OCI-LY1 (cell line): ENCODE results near the gene NCOA5.

Source experiments
- H2AFZ ChIP-seq: fragments of 200-600 bp; sonication (generic), shearing (Covaris generic); 2 replicates; pipeline ENCODE4 v1.6.0; 2014; ENCODE audit warnings: antibody characterized with exemption, mild to moderate bottlenecking, low read length
- H3F3A ChIP-seq: fragments of 200-600 bp; sonication (generic), shearing (Covaris generic); 2 replicates; pipeline ENCODE4 v1.6.0; 2014; ENCODE audit warnings: mild to moderate bottlenecking, antibody characterized with exemption, low read length, moderate library complexity; ENCODE audit not compliant: insufficient read depth
- H3K27ac ChIP-seq: fragments of 200-600 bp; sonication (generic); 2 replicates; pipeline ENCODE4 v1.5.1; 2014; ENCODE audit warnings: low read length, mixed run types, mild to moderate bottlenecking, low read depth; ENCODE audit not compliant: poor library complexity, severe bottlenecking
- H3K27me3 ChIP-seq: fragments of 200-600 bp; sonication (generic); 2 replicates; pipeline ENCODE4 v1.6.0; 2014; ENCODE audit warnings: antibody characterized with exemption, mild to moderate bottlenecking, low read length, moderate library complexity; ENCODE audit not compliant: insufficient read depth
- H3K36me3 ChIP-seq: fragments of 200-600 bp; sonication (generic); 2 replicates; pipeline ENCODE4 v1.6.1; 2014; ENCODE audit warnings: mild to moderate bottlenecking, antibody characterized with exemption, low read length, moderate library complexity, mixed read lengths; ENCODE audit not compliant: insufficient read depth
- H3K4me1 ChIP-seq: fragments of 200-600 bp; sonication (generic); 2 replicates; pipeline ENCODE4 v1.5.1; 2014; ENCODE audit warnings: mild to moderate bottlenecking, low read length, moderate library complexity; ENCODE audit not compliant: insufficient read depth, severe bottlenecking
- H3K4me2 ChIP-seq: fragments of 200-600 bp; sonication (generic), shearing (Covaris generic); 2 replicates; pipeline ENCODE4 v1.6.1; 2014; ENCODE audit warnings: low read length
- H3K4me3 ChIP-seq: fragments of 200-600 bp; sonication (generic); 2 replicates; pipeline ENCODE4 v1.5.1; 2014; ENCODE audit warnings: low read length, low read depth, mild to moderate bottlenecking, mixed read lengths; ENCODE audit not compliant: poor library complexity, severe bottlenecking
- H3K79me2 ChIP-seq: fragments of 200-600 bp; shearing (Covaris generic); 2 replicates; pipeline ENCODE4 v1.6.1; 2016; ENCODE audit warnings: mixed run types, low read length, mixed read lengths; ENCODE audit not compliant: insufficient read depth
- H3K9ac ChIP-seq: fragments of 200-600 bp; sonication (generic), shearing (Covaris generic); 2 replicates; pipeline ENCODE4 v1.6.1; 2014; ENCODE audit warnings: mild to moderate bottlenecking, low read length, mixed read lengths
- H3K9me2 ChIP-seq: fragments of 200-600 bp; sonication (generic), shearing (Covaris generic); 2 replicates; pipeline ENCODE4 v1.6.1; 2014; ENCODE audit warnings: low read depth, mild to moderate bottlenecking, low read length, mixed read lengths
- H3K9me3 ChIP-seq: fragments of 200-600 bp; shearing (Covaris generic); 2 replicates; pipeline ENCODE4 v1.6.1; 2014; ENCODE audit warnings: low read length, mixed read lengths
- H4K20me1 ChIP-seq: fragments of 200-600 bp; sonication (generic), shearing (Covaris generic); 2 replicates; pipeline ENCODE4 v1.6.0; 2016; ENCODE audit warnings: mild to moderate bottlenecking, low read length; ENCODE audit not compliant: insufficient read depth
- CTCF ChIP-seq: fragments of 200-600 bp; sonication (generic), shearing (Covaris generic); IDR thresholded peaks from 2 replicates; pipeline ENCODE4 v1.5.1; 2017; ENCODE audit warnings: mild to moderate bottlenecking, antibody characterized with exemption, low read length, moderate library complexity, mixed read lengths
- EZH2 ChIP-seq: fragments of 200-600 bp; sonication (generic), shearing (Covaris generic); IDR thresholded peaks from 2 replicates; pipeline ENCODE4 v1.8.0; 2017; ENCODE audit warnings: borderline replicate concordance, mixed run types, mild to moderate bottlenecking, antibody characterized with exemption, low read length, moderate library complexity, mixed read lengths

Gene NCOA5

GRCh38 chr20:46135856-46136633, 46.3 kb upstream of the NCOA5 start:
- Histone ChIP-seq H3K9ac (no peak overlapping the region), H3K79me2 (no peaks in the 10 kb centered on the region), H3K4me1 (no peaks in the 10 kb centered on the region), H3K4me2 (no peak overlapping the region), H3K9me2 (no peaks in the 10 kb centered on the region), H3K36me3 (no peaks in the 10 kb centered on the region), H3K9me3 (no peaks in the 10 kb centered on the region), H3K27ac (no peak overlapping the region), H3F3A (no peaks in the 10 kb centered on the region), H4K20me1 (no peaks in the 10 kb centered on the region), H3K4me3 (no peak overlapping the region), H3K27me3 (no peaks in the 10 kb centered on the region), H2AFZ (no peak overlapping the region)
- TF ChIP-seq EZH2 = no peak
- no peak for TF ChIP-seq CTCF

- H3K9me3 ChIP-seq = no peaks in the 10 kb centered on the region
- TF ChIP-seq EZH2 = no peak
- TF ChIP-seq CTCF = no peak
- H4K20me1 ChIP-seq = no peaks in the 10 kb centered on the region
- H3K4me3 ChIP-seq = no peak overlapping the region
- H3K27me3 ChIP-seq = no peaks in the 10 kb centered on the region
- H3K36me3 ChIP-seq = no peaks in the 10 kb centered on the region
- H3K4me2 ChIP-seq = no peak overlapping the region
- no peak overlapping the region for H2AFZ ChIP-seq
- H3K27ac ChIP-seq = no peak overlapping the region
- H3K79me2 ChIP-seq = no peaks in the 10 kb centered on the region
- H3F3A ChIP-seq = no peaks in the 10 kb centered on the region
- H3K9me2 ChIP-seq = no peaks in the 10 kb centered on the region
- H3K9ac ChIP-seq = no peak overlapping the region
- no peaks in the 10 kb centered on the region for H3K4me1 ChIP-seq
These were observed 45.0 kb upstream of the NCOA5 start for GRCh38 chr20:46134716-46135115.

- Histone ChIP-seq H3K9me2 (no peaks in the 10 kb centered on the region), H3K27ac (no peak overlapping the region), H3K27me3 (no peaks in the 10 kb centered on the region)
These were observed 44.3 kb upstream of the NCOA5 start for GRCh38 chr20:46133886-46134654.

More at GRCh38 chr20:46133886-46134654, 44.3 kb upstream of the NCOA5 start:
- no peaks in the 10 kb centered on the region for H3K4me1 ChIP-seq
- H4K20me1 ChIP-seq = no peaks in the 10 kb centered on the region
- no peaks in the 10 kb centered on the region for H3F3A ChIP-seq
- H3K4me2 ChIP-seq = no peak overlapping the region
- H3K9ac ChIP-seq = no peak overlapping the region
- H3K9me3 ChIP-seq = no peaks in the 10 kb centered on the region
- no peaks in the 10 kb centered on the region for H3K36me3 ChIP-seq
- H2AFZ ChIP-seq = no peak overlapping the region
- no peak overlapping the region for H3K4me3 ChIP-seq
- TF ChIP-seq EZH2 (no peak), CTCF (no peak)
- no peaks in the 10 kb centered on the region for H3K79me2 ChIP-seq
